PFSK-1 (cell line): ENCODE data around the gene ATP11A.

Experiments
- FOXP2 ChIP-seq: optimal IDR thresholded peaks from 2 replicates; pipeline ENCODE3; 2011; ENCODE audit warnings: borderline replicate concordance, control low read depth, inconsistent platforms; ENCODE audit not compliant: insufficient read depth; ENCODE audit errors: extremely low read length, extremely low read depth
- POLR2AphosphoS5 ChIP-seq: IDR thresholded peaks from 2 replicates; pipeline ENCODE4 v1.6.1; 2012; ENCODE audit warnings: low read depth, mild to moderate bottlenecking, control low read depth, low read length, moderate library complexity
- SIN3A ChIP-seq: IDR thresholded peaks from 2 replicates; pipeline ENCODE4 v1.6.1; 2012; ENCODE audit warnings: mild to moderate bottlenecking, low read length, moderate library complexity, borderline replicate concordance; ENCODE audit not compliant: insufficient read depth
- TAF1 ChIP-seq: IDR thresholded peaks from 2 replicates; pipeline ENCODE4 v1.6.1; 2012; ENCODE audit warnings: low read length, control low read depth, borderline replicate concordance; ENCODE audit not compliant: insufficient read depth
- TF ChIP-seq, protein P1 (sequence below), 2 experiments: IDR thresholded peaks; 2 replicates each; pipeline versions ENCODE4 v1.6.1 to v1.8.0; 2011 to 2012; ENCODE audit warnings: low read depth in 2 of 2, low read length in 2 of 2, control low read depth in 1 of 2, inconsistent platforms in 1 of 2, mild to moderate bottlenecking in 1 of 2, moderate library complexity in 1 of 2; ENCODE audit not compliant: insufficient read depth in 1 of 2

ATP11A gene

DNA sequence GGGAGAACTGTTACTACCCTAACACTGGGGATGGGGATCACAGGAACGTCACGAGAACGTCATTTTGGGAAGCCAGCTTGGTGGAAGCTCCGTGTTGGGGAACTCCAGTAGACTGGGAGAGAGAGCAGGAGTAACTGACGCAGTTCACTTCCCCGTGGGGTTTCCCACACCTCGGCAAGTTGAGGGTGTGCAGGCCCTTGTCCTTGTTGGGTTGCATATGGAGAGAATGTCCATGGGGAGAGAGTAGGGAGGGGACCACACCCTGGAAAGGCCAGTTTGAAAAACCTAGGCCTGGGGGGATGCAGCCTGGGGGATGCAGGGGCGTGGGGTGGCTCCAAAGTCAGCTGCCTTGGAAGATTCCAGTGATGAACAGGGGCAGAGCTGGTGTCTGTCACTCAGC, 228.4 kb downstream of the ATP11A start:
- no peak for TF ChIP-seq TAF1
- TF ChIP-seq POLR2AphosphoS5, result no peak
- no peak for TF ChIP-seq FOXP2
- TF ChIP-seq SIN3A, result no peak
- TF ChIP-seq, protein P1, sequence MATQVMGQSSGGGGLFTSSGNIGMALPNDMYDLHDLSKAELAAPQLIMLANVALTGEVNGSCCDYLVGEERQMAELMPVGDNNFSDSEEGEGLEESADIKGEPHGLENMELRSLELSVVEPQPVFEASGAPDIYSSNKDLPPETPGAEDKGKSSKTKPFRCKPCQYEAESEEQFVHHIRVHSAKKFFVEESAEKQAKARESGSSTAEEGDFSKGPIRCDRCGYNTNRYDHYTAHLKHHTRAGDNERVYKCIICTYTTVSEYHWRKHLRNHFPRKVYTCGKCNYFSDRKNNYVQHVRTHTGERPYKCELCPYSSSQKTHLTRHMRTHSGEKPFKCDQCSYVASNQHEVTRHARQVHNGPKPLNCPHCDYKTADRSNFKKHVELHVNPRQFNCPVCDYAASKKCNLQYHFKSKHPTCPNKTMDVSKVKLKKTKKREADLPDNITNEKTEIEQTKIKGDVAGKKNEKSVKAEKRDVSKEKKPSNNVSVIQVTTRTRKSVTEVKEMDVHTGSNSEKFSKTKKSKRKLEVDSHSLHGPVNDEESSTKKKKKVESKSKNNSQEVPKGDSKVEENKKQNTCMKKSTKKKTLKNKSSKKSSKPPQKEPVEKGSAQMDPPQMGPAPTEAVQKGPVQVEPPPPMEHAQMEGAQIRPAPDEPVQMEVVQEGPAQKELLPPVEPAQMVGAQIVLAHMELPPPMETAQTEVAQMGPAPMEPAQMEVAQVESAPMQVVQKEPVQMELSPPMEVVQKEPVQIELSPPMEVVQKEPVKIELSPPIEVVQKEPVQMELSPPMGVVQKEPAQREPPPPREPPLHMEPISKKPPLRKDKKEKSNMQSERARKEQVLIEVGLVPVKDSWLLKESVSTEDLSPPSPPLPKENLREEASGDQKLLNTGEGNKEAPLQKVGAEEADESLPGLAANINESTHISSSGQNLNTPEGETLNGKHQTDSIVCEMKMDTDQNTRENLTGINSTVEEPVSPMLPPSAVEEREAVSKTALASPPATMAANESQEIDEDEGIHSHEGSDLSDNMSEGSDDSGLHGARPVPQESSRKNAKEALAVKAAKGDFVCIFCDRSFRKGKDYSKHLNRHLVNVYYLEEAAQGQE (IDR thresholded peaks at IDR 0.05; ENCODE audit: insufficient read depth in 1 of 2, low read depth in 2 of 2, low read length in 2 of 2), result no peak

DNA sequence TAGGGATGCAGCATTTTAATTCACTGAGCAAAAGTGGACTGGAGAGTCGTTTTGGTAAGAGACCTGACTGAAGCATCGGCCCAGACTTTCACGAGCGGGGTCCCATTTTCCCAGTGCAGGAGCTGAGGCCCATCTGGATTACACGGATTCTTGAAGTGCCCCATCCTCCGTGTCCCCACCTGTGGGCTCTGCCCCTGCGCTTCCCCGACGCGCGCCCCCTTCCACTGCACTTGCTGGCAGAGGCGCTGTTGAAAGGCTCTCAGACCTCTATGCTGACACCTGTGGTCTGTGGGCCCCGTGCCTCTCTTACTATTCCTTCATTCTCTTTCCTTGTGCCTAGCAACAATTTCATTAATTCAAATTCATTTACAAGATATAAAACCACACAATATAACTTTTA, 228.9 kb downstream of the ATP11A start:
- TF ChIP-seq TAF1, result no peak
- TF ChIP-seq, protein P1 (IDR thresholded peaks at IDR 0.05; ENCODE audit: insufficient read depth in 1 of 2, low read depth in 2 of 2, low read length in 2 of 2), result no peak
- no peak for TF ChIP-seq SIN3A
- no peak for TF ChIP-seq FOXP2
- no peak for TF ChIP-seq POLR2AphosphoS5

DNA sequence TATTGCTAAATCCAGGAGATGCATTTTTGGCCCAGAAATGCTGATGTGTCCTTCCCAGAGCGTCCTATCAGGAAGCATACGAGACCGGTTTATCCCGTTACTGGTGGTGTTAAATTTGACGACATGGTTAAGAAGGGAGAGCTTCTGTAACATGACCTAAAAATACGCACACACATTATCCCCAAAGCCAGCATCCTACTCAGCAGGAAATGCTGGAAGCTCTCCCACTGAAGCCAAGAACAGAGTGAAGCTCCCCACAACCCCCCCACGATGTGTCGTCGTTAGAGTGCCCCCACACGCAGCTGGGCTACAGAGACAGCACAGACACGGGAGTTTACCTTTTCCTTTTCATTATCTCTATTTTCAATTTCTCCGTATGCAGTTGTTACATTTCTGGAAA, 234.1 kb downstream of the ATP11A start:
- no peak for TF ChIP-seq SIN3A
- no peak for TF ChIP-seq POLR2AphosphoS5
- no peak for TF ChIP-seq TAF1
- TF ChIP-seq, protein P1 (IDR thresholded peaks at IDR 0.05; ENCODE audit: insufficient read depth in 1 of 2, low read depth in 2 of 2, low read length in 2 of 2), result no peak
- TF ChIP-seq FOXP2, result no peak

DNA sequence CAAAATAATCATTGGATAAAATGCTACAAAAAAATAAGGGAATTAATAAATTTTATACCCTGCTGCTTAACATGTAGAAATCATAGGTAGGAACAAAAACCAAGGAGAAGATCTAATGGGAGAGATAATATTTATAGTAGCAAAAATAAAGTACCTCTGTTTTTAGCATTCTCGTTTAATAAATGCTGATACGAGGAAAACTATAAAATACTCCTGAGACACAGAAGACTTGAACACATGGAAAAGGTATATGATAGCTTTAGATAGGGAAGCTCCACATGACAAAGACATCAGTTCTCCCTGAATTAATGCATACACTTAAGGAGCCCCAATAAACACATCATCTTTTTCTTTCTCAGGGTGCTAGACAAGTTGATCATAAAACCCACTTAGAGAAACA, 234.5 kb downstream of the ATP11A start:
- TF ChIP-seq SIN3A (no peak), FOXP2 (no peak), POLR2AphosphoS5 (no peak), TAF1 (no peak)
- TF ChIP-seq, protein P1 (IDR thresholded peaks at IDR 0.05; ENCODE audit: insufficient read depth in 1 of 2, low read depth in 2 of 2, low read length in 2 of 2), result no peak

DNA sequence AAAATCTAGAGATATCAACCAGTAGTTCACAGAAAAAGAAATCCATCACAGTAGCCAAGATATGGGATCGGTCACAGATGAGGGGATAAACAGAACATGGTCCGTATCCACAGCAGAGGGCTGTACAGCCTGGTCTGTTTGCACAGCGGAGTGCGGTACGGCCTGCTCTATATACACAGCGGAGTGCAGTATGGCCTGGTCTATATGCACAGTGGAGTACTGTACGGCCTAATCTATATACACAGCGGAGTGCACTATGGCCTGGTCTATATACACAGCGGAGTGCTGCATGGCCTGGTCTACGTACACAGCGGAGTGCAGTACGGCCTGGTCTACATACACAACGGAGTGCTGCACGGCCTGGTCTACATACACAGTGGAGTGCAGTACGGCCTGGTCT, 236.2 kb downstream of the ATP11A start:
- TF ChIP-seq, protein P1 (IDR thresholded peaks at IDR 0.05; ENCODE audit: insufficient read depth in 1 of 2, low read depth in 2 of 2, low read length in 2 of 2), result no peak
- TF ChIP-seq TAF1, result no peak
- no peak for TF ChIP-seq FOXP2
- TF ChIP-seq POLR2AphosphoS5, result no peak
- TF ChIP-seq SIN3A, result no peak
